HG03469 (cell line): ENCODE measurements around the gene CEP89.
"Not testable (repeated sequence)": the region's sequence is repeated elsewhere in the genome, so short reads cannot be mapped to it uniquely, and the experiment has no call there.

ENCODE experiments used
- ATAC-seq: cut with Tn5 transposase; IDR thresholded peaks from one replicate; pipeline ENCODE4 v1.9.1; 2021; ENCODE audit warnings: mild to moderate bottlenecking, moderate library complexity, moderate number of reproducible peaks; ENCODE audit not compliant: unreplicated experiment

CEP89 gene

GRCh38 chr19:32969549-32969948 lies 2.2 kb downstream of the CEP89 start:
- no peak for ATAC-seq

- ATAC-seq: no peak
Measured at GRCh38 chr19:32966750-32967149, 5.0 kb downstream of the CEP89 start.

GRCh38 chr19:32945260-32945659 lies 26.5 kb downstream of the CEP89 start:
- ATAC-seq: no peak

GRCh38 chr19:32941273-32941672 lies 30.5 kb downstream of the CEP89 start:
- ATAC-seq: not testable (repeated sequence)

GRCh38 chr19:32936065-32936464 lies 35.7 kb downstream of the CEP89 start:
- no peak for ATAC-seq

GRCh38 chr19:32935629-32936028 lies 36.1 kb downstream of the CEP89 start:
- ATAC-seq: no peak

GRCh38 chr19:32933571-32933970 lies 38.2 kb downstream of the CEP89 start:
- ATAC-seq: no peak

GRCh38 chr19:32930567-32930966 lies 41.2 kb downstream of the CEP89 start:
- no peak for ATAC-seq

GRCh38 chr19:32928806-32929205 lies 43.0 kb downstream of the CEP89 start:
- no peak for ATAC-seq

GRCh38 chr19:32924200-32924599 lies 47.6 kb downstream of the CEP89 start:
- ATAC-seq: no peak

GRCh38 chr19:32921624-32922023 lies 50.1 kb downstream of the CEP89 start:
- no peak for ATAC-seq

GRCh38 chr19:32919365-32919764 lies 52.4 kb downstream of the CEP89 start:
- no peak for ATAC-seq

- no peak for ATAC-seq
Measured at GRCh38 chr19:32917616-32917996, 54.2 kb downstream of the CEP89 start.

- ATAC-seq: no peak
Measured at GRCh38 chr19:32916969-32917615, 54.7 kb downstream of the CEP89 start.

GRCh38 chr19:32914879-32915660 lies 56.7 kb downstream of the CEP89 start:
- ATAC-seq: no peak

GRCh38 chr19:32911467-32911866 lies 60.3 kb downstream of the CEP89 start:
- ATAC-seq: no peak

- ATAC-seq: no peak
Measured at GRCh38 chr19:32910874-32911273, 60.9 kb downstream of the CEP89 start.

- ATAC-seq: no peak
Measured at GRCh38 chr19:32910094-32910493, 61.7 kb downstream of the CEP89 start.

- no peak for ATAC-seq
Measured at GRCh38 chr19:32909257-32909656, 62.5 kb downstream of the CEP89 start.

GRCh38 chr19:32908641-32909190 lies 63.0 kb downstream of the CEP89 start:
- ATAC-seq: no peak

GRCh38 chr19:32902448-32902847 lies 69.3 kb downstream of the CEP89 start:
- ATAC-seq: no peak

- ATAC-seq: no peak
Measured at GRCh38 chr19:32901504-32902161, 70.1 kb downstream of the CEP89 start.
